IMR-90 (cell line): ENCODE results near the gene VPS39. TPM values are rescaled to one million over a fixed set of nuclear protein-coding genes. Genes with fewer than 3 reads are reported as not detected.

Experiments
- ATAC-seq: fragments of 200-7000 bp; cut with Tn5 transposase; 2 replicates; pipeline ENCODE4 v1.9.1; 2020; ENCODE audit warnings: low read depth, mild to moderate bottlenecking, moderate library complexity
- BruUV-seq: library from RNA; stranded (reverse); fragments of 400-500 nt; replicated peaks from 2 replicates; lab custom pipeline; 2021; lab: Mats Ljungman, UMichigan
- CTCF ChIA-PET: fragments of 300-600 bp; formaldehyde crosslinking; extraction: SDS; loops from one replicate; lab custom pipeline; 2021; ENCODE audit warnings: antibody characterized with exemption; lab: Yijun Ruan, JAX
- POLR2A ChIA-PET: fragments of 300-600 bp; sonication (Branson Sonifier 250); formaldehyde crosslinking; loops from one replicate; lab custom pipeline; 2022; ENCODE audit warnings: antibody characterized with exemption; ENCODE audit not compliant: unreplicated experiment; lab: Charles Lee
- DNase-seq: peaks from one replicate; pipeline ENCODE4 v3.0.0; 2013
- H2AFZ ChIP-seq: replicated peaks from 2 replicates; pipeline ENCODE3; 2013; ENCODE audit warnings: low read length, mild to moderate bottlenecking; ENCODE audit not compliant: poor library complexity
- H2AK5ac ChIP-seq: 2 replicates; pipeline ENCODE4 v1.6.1; 2013; ENCODE audit warnings: low read depth, low read length, inconsistent platforms
- H2AK9ac ChIP-seq: replicated peaks from 2 replicates; pipeline ENCODE3; 2013; ENCODE audit warnings: mild to moderate bottlenecking, low read depth, low read length, moderate library complexity; ENCODE audit not compliant: poor library complexity
- H2BK120ac ChIP-seq: 2 replicates; pipeline ENCODE4 v1.6.1; 2013; ENCODE audit warnings: low read depth, low read length, inconsistent platforms
- H2BK15ac ChIP-seq: 3 replicates; pipeline ENCODE4 v1.6.1; 2013; ENCODE audit warnings: low read depth, low read length, inconsistent platforms
- H2BK20ac ChIP-seq: 2 replicates; pipeline ENCODE4 v1.6.1; 2013; ENCODE audit warnings: low read depth, mild to moderate bottlenecking, inconsistent platforms, low read length, moderate library complexity
- H2BK5ac ChIP-seq: 2 replicates; pipeline ENCODE4 v1.6.1; 2013; ENCODE audit warnings: mild to moderate bottlenecking, low read depth, low read length, inconsistent platforms; ENCODE audit not compliant: poor library complexity, severe bottlenecking
- H3K14ac ChIP-seq: replicated peaks from 2 replicates; pipeline ENCODE4 v1.6.1; 2013; ENCODE audit warnings: low read depth, low read length, inconsistent platforms
- H3K18ac ChIP-seq: 2 replicates; pipeline ENCODE4 v1.6.1; 2013; ENCODE audit warnings: low read depth, low read length, control low read depth
- H3K23ac ChIP-seq: 2 replicates; pipeline ENCODE4 v1.6.1; 2013; ENCODE audit warnings: low read depth, low read length, inconsistent platforms
- H3K27ac ChIP-seq: 2 replicates; pipeline ENCODE4 v1.5.1; 2013; ENCODE audit warnings: mild to moderate bottlenecking, control low read depth, low read length; ENCODE audit not compliant: insufficient read depth
- H3K27me3 ChIP-seq: 2 replicates; pipeline ENCODE4 v1.6.1; 2013; ENCODE audit warnings: low read length; ENCODE audit not compliant: control insufficient read depth, insufficient read depth
- H3K36me3 ChIP-seq: 2 replicates; pipeline ENCODE4 v1.6.1; 2013; ENCODE audit warnings: low read length, mixed read lengths; ENCODE audit not compliant: control insufficient read depth, insufficient read depth
- H3K4ac ChIP-seq: 2 replicates; pipeline ENCODE4 v1.6.1; 2013; ENCODE audit warnings: low read depth, low read length, inconsistent platforms
- H3K4me1 ChIP-seq: 2 replicates; pipeline ENCODE4 v1.6.1; 2013; ENCODE audit warnings: low read length, mixed read lengths; ENCODE audit not compliant: control insufficient read depth, insufficient read depth
- H3K4me2 ChIP-seq: 2 replicates; pipeline ENCODE4 v1.6.1; 2013; ENCODE audit warnings: low read depth, mild to moderate bottlenecking, control low read depth, low read length, moderate library complexity
- H3K4me3 ChIP-seq: 2 replicates; pipeline ENCODE4 v1.5.1; 2013; ENCODE audit warnings: low read depth, mild to moderate bottlenecking, control low read depth, low read length, moderate library complexity; ENCODE audit not compliant: insufficient read depth
- H3K56ac ChIP-seq: 2 replicates; pipeline ENCODE4 v1.6.1; 2013; ENCODE audit warnings: low read length, inconsistent platforms; ENCODE audit not compliant: insufficient read depth; ENCODE audit errors: extremely low read depth
- H3K79me1 ChIP-seq, 2 experiments: 2 replicates each; pipeline ENCODE4 v1.6.1; 2013; ENCODE audit warnings: low read length in 2 of 2, inconsistent platforms in 1 of 2, low read depth in 1 of 2
- H3K9ac ChIP-seq: 2 replicates; pipeline ENCODE4 v1.6.1; 2013; ENCODE audit warnings: low read depth, low read length, control low read depth
- H3K9me1 ChIP-seq: 2 replicates; pipeline ENCODE4 v1.6.1; 2013; ENCODE audit warnings: low read length, inconsistent platforms; ENCODE audit not compliant: insufficient read depth
- H3K9me3 ChIP-seq: 2 replicates; pipeline ENCODE4 v1.6.1; 2013; ENCODE audit warnings: low read length; ENCODE audit not compliant: control insufficient read depth, insufficient read depth
- H4K20me1 ChIP-seq: 2 replicates; pipeline ENCODE4 v1.6.1; 2013; ENCODE audit warnings: low read length, inconsistent platforms; ENCODE audit not compliant: insufficient read depth
- H4K5ac ChIP-seq: 2 replicates; pipeline ENCODE4 v1.6.1; 2013; ENCODE audit warnings: mild to moderate bottlenecking, low read depth, low read length, control low read depth
- H4K8ac ChIP-seq, 2 experiments: 2 replicates each; pipeline ENCODE4 v1.6.1; 2013; ENCODE audit warnings: low read depth in 2 of 2, low read length in 2 of 2, control low read depth in 1 of 2, inconsistent platforms in 1 of 2
- H4K91ac ChIP-seq: 2 replicates; pipeline ENCODE4 v1.6.1; 2013; ENCODE audit warnings: low read depth, low read length, inconsistent platforms; ENCODE audit not compliant: insufficient read depth
- CHD1 ChIP-seq: IDR thresholded peaks from 2 replicates; pipeline ENCODE4 v1.6.1; 2012; ENCODE audit warnings: low read depth, low read length, improper control_type of control experiment
- MAFK ChIP-seq: IDR thresholded peaks from 2 replicates; pipeline ENCODE4 v1.6.1; 2012; ENCODE audit warnings: low read depth, low read length, improper control_type of control experiment
- SMC3 ChIP-seq: fragments of 150-350 bp; IDR thresholded peaks from 2 replicates; pipeline ENCODE4 v1.6.1; 2016; ENCODE audit warnings: low read depth, mild to moderate bottlenecking, antibody characterized with exemption, low read length, moderate library complexity
- WGBS, 2 experiments: methylation state at CpG; one replicate each; pipeline versions ENCODE4 v1.1.5 to v1.1.7; 2013; ENCODE audit warnings: missing lambda C conversion rate in 2 of 2; ENCODE audit not compliant: insufficient read length in 1 of 2; ENCODE audit errors: extremely low coverage in 2 of 2; 5-methylcytosine and 5-hydroxymethylcytosine counted together
- dilution Hi-C: fragments of 300-500 bp; cut with HindIII; formaldehyde crosslinking; loops from one replicate; pipeline ENCODE4 v1.14.3; 2018; ENCODE audit warnings: low sequenced_read_pairs; ENCODE audit not compliant: unreplicated experiment
- in situ Hi-C: fragments of 300-500 bp; cut with MboI; formaldehyde crosslinking; loops from 3 replicates; pipeline ENCODE4 v1.14.3; 2019; ENCODE audit warnings: low sequenced_read_pairs, inconsistent platforms, mixed read lengths
- intact Hi-C: fragments of 100-400 bp; cut with micrococcal nuclease; formaldehyde crosslinking; loops from 2 replicates; pipeline ENCODE4 v1.10.0; 2022
- polyA plus RNA-seq, 3 experiments: library from polyadenylated mRNA; depleted of rRNA; stranded (reverse); fragments of >200 nt; gene quantifications; 2 replicates each; pipeline ENCODE4 v1.2.3, GENCODE V29; 2012; ENCODE audit warnings: low replicate concordance in 1 of 3
- total RNA-seq: library from RNA; depleted of rRNA; stranded (reverse); fragments of >200 nt; gene quantifications from 2 replicates; pipeline ENCODE4 v1.2.3, GENCODE V29; 2012

Gene VPS39
- total and polyA plus RNA-seq, 2 of the 4 experiments (the other 2 are of a cell fraction): 49.7 to 52.2 TPM

DNA sequence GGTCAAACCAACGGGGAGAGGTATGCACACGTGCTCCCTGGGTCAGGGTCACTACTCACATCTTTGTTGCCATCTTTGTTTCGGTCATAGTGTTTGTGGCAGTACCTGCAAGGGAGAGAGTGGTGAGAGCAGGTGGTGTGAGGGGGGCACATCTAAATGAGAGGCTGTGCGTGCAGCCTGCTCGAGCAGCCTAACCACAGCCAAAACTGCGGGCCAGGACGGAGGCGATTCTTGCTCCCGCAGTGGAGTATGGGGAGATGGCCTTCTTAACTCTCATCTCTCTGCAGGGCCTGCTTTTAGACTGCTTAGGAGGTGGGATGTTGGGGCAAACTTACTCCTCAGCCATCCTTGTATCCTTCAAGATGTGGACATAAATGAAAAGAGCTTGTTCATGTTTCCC, 44.8 kb downstream of the VPS39 start:
- Histone ChIP-seq H3K56ac (no peak overlapping the region), H3K4me1 (no peaks in the 10 kb centered on the region; the same call in 1 of the 2 replicates), H3K27me3 (no peaks in the 10 kb centered on the region), H3K79me1 (peaks cover 0 to 6% of the 10 kb centered on the region in 2 experiments; a peak in 1 of 4 replicates), H2AK9ac (no peak overlapping the region), H3K18ac (no peak overlapping the region), H3K27ac (no peak overlapping the region), H4K8ac (no peak overlapping the region), H3K4me3 (no peak overlapping the region), H2AFZ (no peak overlapping the region), H3K9me3 (no peaks in the 10 kb centered on the region), H3K4me2 (no peak overlapping the region), H2BK5ac (no peak overlapping the region), H2BK15ac (no peak overlapping the region), H2AK5ac (no peak overlapping the region), H3K23ac (no peak overlapping the region), H2BK20ac (no peak overlapping the region), H4K20me1 (no peaks in the 10 kb centered on the region; the same call in 1 of the 2 replicates), H4K5ac (no peak overlapping the region), H4K91ac (no peak overlapping the region), H2BK120ac (no peak overlapping the region), H3K14ac (no peak overlapping the region), H3K36me3 (peaks cover 83% of the 10 kb centered on the region), H3K9me1 (peaks cover 17% of the 10 kb centered on the region), H3K9ac (no peak overlapping the region), H3K4ac (no peak overlapping the region)
- no peak for DNase-seq
- no peak for ATAC-seq
- ChIA-PET POLR2A (interaction anchor here (0.6 kb wide), 1 partner anchor 9 kb away, joined by 4 read pairs; no protein-coding TSS in a partner anchor), CTCF (no interaction called here)
- intact Hi-C loops (no loop called here), in situ Hi-C loops (no loop called here), dilution Hi-C loops (no loop called here)
- no TSS peak for BruUV-seq
- TF ChIP-seq MAFK (no peak), SMC3 (no peak), CHD1 (no peak)
- WGBS, 2 experiments: no CpG with 5 or more reads among the region's 9 CpGs
